Measurements from ENCODE around the gene KLC1.
"Not testable (repeated sequence)": the region's sequence is repeated elsewhere in the genome, so short reads cannot be mapped to it uniquely, and the experiment has no call there.

The KLC1 gene

DNA sequence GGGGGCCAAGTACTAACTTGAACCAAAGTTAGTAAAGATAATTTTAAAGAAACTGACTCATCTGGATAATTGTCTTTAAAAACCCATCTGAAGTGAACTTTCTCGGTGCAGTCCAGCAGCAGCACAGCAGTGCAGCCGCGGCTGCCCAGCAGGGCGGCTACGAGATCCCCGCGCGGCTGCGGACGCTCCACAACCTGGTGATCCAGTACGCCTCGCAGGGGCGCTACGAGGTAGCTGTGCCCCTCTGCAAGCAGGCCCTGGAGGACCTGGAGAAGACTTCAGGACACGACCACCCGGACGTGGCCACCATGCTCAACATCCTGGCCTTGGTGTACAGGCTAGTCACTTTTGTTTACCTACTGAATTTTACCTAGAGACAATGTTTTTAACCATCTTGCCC lies 33.6 kb downstream of the KLC1 start:
- DNase-seq: no peak

DNA sequence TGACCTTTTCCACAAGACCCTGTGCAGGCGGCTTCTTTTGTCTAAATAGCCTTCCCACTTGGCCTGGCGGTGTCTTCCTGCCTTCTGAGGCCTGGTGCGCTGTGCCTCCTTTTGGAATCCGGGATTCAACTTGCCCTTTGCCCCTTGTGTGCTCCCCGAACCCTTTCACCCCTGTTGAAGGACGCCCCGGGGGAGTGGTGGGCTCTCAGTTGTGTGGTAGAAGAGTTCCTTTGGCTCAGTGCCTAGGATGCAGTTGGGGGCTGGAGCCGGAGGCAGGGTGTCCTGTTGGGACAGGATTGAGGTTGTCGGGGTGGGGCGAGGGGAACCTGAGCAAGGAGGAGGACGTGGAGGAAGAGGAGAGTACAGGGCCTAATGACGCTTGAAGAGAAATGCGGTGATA lies 34.5 kb downstream of the KLC1 start:
- no peak for DNase-seq

DNA sequence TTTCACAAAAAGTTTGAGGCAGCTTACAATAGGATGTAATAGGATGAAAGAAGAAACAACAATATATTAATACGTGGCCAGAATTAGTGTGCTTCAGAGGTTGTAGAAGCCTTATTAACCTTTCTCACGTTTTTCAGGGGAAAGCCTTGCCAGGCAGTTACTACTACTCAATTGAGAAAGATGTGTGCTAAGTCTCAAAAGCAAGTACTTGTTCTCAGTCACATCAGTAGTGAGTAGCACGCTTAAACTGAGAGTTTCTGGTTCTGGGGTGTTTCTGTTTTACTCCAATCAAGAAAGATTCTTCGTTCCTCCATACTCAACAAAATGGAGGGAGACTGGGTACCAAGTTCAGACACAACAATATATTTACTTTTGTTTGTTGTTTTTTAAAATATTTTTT lies 38.7 kb downstream of the KLC1 start:
- no peak for DNase-seq

DNA sequence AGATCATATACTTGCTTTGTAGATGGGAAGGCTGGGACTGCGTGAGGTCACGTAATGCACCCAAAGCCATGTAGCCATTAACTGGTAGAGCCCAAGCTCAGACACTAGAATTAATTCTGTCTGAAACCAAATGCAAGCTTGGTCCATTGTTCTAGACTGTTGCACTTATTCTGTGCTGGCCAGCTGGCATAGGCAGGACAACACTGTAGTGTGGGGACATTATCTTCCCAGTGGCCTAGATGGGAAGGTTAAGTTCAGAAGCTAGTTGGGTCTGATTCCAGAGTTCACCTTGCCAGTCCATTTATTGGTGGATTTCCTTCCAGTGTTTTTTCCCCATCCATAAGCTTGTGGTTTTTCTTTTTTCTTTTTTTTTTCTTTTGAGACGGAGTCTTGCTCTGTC lies 39.1 kb downstream of the KLC1 start:
- DNase-seq: no peak

DNA sequence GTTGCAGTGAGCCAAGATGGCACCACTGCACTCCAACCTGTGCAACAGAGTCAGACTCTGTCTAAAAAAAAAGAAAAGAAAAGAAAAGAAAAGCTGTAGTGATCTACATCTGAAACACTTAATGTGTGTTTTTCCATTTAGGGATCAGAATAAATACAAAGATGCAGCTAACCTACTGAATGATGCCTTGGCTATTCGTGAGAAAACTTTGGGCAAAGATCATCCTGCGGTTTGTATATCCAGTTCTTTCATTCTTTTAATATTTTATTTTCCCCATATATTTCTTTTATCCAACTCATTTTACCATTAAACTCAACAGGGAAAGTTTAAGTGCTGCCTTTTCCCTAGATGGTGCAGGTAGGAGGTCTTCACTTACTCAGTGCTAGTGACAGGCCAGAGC lies 40.4 kb downstream of the KLC1 start:
- DNase-seq: no peak

DNA sequence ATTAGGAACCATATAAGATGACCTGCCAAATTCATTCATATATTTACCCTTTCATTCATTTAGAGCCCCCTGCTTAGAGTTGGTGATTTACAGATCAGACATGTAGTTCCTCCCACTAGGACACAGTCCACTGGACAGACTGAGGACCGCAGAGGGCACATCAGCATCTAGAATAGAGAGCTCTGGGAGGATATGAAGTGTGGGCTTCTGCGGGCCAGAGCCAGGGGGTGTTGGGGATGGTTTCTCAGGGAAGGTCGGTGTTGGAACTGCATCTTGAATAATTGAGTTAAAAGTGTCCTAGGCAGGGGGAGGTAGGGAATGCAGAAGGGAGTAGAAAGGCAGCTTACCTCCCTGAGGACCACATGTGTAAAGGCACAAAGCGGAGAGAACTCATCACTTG lies 42.9 kb downstream of the KLC1 start:
- no peak for DNase-seq

DNA sequence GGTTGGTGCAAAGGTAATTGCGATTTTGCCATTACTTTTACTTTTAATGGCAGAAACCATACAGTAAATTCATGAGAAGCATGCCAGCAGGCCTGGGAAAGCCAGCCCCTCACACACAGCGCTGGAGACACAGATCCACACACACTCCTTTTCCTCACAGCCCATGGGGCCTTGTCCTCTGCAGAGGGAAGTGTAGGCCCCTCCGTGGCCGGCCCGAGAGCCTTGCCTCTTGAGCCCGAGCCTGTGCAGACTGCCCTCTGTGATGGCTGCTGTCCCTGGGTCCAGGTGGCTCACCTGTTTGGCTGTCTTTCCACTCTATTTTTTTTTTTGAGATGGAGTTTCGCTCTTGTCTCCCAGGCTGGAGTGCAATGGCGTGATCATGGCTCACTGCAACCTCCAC lies 46.9 kb downstream of the KLC1 start:
- DNase-seq: no peak

DNA sequence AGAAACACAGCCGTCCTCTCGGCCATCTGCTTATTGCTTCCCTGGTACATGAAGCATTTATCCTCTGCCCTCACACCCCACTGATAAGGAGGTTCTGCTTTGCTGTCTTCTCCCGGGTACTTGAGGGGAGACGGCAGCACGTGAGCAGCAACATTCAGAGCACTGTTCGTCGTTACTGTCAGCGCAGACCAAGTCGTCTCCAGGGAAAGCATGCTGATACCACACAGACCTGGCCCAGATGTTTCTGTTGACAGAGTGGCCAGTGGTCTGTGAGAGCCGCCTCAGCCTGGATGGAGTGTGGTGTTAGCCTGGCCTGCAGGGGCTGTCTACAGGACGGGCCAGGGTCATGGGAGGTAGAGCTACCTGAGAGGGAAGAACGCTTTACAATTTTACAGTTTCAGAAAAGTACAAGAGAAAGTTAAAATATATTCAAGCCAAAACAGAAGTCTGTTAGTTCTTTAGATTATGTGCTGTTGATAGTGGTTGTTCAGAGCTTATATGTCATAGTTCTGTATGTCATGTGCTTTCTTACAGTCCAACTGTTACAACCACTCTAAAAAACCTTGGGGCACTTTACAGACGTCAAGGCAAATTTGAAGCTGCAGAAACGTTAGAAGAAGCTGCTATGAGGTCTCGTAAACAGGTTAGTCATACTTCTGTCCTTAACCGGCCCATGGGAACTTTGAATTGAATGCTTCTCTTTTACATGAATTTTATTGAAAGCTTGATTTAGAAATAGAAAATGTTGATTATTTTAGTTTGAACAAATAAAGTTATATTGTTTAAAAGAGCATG lies 48.1 kb downstream of the KLC1 start:
- DNase-seq: no peak

DNA sequence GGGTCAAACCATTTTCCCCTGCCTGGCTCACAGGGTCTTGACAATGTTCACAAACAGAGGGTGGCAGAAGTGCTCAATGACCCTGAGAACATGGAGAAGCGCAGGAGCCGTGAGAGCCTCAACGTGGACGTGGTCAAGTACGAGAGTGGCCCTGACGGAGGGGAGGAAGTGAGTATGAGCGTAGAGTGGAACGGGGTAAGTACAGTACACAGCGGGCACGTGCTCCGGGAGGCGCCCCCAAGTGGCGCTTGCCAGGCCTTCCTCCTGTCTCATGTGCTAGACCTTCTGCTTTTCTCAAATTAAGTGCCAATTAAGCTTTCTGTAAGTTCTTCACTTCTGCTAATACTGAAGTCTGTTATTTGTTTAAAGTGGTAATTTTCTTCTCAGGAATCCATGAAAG lies 50.3 kb downstream of the KLC1 start:
- DNase-seq: no peak

DNA sequence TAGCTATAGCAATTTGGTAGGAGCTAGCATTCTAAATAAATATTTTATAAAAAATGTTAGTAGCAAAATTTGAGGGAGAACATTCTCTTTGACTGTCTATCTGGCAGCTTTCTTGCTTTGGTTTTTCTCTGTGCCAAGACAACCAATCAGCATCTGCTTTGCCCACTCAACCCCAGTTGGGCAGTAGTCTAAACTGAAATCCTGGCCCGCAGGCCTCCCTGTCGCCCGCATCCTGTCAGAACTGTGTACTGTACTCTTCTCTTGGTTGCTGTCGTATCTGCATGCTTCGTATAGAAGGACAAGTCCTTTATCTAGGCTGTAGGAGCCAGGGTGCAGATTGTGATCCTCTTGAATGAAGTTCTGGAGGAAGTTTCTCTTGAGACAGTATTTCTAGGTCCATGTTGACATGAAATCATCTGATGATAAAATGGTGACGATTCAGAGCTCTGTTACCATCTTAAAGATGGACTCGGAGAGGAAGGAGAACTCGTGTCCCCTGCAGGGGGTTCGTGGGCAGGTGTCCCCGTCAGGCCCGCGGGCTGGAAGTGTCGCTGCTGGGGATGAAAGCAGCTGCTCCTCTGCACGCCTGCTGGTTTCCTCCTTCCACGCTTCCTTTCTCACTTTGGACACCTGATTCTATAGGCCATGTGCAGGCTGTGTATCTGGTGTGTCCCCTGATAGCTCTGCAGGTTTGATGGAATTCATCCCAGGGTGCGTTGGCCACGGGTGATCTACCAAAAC lies 51.6 kb downstream of the KLC1 start:
- DNase-seq: no peak

DNA sequence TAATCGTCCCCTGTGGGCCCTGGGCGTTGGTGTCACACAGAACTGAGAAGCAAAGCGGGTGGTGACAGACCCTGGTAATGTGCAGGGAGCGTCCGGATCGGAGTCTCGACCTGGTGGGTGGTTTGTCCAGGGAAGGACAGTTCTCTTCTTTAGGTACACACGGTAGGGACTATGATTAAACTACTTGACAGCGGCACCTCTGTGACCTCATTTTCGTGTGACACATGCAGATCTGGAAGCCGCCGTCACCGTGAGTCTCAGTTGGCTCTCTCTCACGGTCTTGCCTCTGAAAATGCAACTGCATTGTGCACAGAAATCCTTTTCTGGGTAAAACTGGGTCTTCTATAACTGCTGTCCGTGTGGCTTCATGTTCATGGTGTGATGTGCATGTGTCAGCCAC lies 54.1 kb downstream of the KLC1 start:
- DNase-seq: no peak

DNA sequence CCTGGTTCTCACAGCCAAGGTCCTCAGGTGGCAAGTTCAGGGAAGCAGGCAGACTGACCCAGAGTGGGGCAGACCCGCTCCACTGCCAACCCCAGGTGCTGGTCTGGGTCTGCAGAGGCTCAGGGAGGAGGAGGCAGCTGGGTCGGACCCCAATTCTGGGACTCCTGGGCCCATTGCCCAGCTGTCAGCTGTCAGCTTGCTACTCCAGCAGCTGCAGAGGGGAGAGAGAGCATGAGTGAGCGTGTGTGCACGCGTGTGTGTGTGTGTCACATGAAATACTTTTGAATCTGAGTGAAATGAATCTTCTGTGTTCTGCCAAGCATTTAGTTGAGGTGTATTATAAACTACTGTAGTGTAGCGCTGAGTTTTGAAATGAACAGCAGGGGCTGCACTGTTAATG lies 55.5 kb downstream of the KLC1 start:
- DNase-seq: no peak

DNA sequence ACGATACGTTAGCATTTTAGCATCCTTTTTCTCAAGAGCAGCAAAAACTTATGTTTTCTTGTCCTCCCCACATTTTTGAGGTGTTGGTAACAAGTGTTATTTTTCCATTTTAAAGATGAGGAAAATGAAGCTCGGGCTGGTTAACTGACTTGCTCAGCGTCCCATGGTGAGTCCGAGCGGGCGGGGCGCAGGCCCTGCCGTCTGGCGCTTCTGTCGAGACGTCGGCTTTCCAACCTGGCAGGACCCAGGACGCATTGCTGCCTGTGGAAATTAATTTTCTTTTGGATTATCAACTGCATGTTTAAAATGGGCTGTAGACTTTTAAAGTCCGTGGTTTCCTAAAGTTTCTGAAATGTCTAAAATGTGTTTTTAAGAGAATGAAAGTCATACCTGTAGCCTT lies 55.9 kb downstream of the KLC1 start:
- DNase-seq: no peak

DNA sequence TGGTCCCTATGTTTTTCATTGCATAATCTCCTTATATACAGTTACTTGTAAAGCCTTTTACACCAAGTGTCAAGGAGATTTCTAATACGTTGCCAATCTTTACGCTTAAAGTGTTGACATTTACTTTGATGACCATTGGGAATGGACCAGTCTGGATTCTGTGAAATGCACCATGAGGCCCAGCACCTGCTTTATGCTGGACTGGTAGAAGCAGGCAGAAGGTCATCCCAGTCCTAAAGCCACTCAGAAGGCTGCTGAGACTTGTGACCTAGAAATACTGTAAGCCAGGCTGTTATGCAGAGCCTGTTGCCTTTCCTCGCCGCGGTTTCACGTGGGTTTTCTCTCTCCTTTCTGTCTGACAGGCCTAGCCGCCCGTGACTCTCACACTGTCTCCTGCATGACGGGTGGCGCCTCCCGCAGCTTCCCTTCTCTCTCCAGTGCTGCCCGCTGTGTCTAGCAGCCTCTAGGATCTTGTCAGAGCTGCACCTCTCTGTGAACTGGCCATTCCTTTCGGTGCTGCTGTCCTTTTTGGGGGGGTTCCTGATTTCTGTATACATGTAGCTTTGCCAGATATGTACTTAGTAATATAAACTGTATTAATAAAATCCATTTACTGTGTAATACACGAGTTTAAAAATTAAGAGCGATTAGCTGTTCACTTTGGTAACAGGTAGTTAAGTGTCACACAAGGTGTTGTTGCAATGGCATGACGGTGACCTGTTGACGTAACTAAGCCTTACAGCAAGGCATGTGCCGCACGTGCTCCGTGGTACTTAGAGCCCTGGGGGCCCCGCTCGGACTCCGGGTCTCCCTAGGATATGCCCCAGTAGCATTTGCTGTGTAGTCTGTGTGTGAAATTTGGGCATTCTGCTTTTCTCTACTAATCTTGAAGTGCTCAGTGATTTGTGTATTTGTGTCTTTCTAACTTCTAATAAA lies 56.5 kb downstream of the KLC1 start:
- DNase-seq: no peak

DNA sequence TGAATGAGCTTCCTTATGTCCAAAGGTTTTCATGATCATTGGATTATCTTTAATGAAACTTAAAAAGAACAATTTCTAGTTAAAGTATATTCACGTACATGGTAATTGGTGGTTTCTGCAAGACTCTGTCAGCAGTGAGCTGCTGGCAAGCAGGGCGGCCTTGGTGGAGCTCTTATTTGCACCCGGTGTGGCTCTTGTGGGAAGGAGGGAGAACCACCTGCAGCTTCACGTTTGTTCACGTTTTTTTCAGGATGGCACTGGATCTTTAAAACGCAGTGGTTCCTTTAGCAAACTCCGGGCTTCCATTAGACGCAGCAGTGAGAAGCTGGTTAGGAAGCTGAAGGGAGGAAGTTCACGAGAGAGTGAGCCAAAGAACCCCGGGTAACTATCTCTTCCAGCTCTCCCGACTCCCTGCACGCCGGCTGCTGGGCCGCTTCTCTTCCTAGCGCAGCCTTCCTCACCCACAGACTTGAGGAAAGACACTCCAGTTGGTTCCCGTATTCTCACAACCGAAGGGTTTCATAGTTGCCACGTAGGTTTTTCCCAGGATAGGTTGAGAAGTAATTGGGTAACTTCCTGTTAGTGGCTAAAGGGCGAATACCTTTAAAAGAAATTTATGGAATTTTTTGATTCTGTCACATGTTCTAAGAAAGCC lies 57.9 kb downstream of the KLC1 start:
- no peak for DNase-seq

DNA sequence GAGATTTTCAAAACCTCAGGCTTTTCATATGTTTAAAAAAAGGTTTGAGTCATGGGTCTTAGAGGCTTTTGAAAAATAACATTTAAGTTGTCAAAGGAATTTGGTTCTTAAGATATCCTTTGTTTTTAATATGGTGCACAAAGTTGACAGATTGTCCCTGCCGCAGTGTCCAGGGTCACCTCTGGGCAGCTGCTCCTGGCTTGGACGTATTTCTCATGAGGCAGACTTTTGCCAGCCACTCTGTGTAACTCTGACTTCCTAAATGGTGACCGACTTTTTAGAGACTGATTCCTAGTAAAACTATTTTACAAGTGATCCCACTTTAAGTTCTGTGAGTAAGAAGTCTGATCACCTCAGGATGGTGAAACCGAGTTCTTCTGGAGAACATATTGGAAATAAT lies 58.7 kb downstream of the KLC1 start:
- DNase-seq: no peak

DNA sequence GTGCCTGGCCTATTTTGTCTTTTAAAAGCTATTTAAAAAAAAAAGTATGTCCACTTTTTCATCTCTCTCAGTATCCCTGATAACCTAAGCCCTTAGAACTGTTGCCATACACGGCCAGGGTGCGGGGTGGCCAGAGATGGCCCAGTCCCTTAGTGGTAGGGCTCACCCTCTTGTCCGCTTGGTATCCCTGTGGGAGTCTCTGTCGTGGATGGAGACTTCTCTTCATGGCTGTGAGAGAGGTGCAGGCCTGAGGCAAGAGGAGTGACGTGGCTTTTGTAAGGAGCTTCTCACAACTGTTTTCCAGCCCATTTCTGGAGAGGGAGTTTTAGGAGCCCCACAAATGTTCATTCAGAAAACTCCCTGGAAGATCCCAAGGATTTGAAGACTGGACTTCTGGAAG lies 59.4 kb downstream of the KLC1 start:
- no peak for DNase-seq

DNA sequence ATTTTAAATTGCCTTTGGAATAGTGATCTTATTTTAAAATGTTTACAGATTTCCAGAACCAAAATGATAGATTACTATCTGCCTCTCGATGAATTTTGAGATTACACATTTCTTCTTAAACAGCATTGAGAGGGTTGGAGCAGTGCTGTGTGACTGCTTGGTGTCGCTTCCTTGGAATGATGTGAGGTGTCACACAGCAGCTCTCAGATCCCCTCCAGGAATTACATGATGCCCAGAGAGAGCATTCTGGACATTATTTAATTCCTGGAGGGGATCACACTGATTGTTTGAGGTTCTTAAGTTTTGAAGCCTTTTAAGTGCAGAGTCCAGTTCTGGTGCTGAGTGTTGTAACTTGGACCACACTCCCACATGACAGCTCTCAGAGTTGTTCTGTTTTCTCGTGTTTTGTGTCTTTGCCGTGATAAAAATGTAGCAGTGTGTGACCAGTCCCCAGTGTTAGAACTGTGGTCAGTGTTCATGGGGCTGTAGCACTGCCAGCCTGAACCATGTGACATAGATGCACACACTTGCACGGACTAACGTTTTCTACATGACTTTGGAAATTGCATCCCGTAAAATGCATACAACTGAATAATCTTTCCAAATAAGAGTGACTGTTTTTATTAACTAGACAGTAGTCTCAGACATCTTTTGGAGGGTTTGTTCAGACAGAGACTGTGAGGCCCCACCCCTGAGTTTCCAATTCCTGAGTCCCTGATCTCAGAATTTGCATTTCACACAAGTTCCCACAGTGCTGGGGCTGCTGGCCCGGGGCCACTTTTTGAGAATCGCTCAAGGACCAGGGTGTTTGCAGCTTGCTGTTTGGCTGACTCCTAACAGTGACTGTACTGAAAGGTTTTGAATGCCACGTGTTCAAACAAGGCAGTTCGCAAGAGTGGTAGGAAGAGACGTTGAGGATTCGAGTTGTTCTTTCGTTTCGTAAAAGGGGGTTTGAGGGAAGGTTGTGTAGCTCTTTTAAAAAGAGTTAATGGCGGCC lies 60.2 kb downstream of the KLC1 start:
- no peak for DNase-seq

DNA sequence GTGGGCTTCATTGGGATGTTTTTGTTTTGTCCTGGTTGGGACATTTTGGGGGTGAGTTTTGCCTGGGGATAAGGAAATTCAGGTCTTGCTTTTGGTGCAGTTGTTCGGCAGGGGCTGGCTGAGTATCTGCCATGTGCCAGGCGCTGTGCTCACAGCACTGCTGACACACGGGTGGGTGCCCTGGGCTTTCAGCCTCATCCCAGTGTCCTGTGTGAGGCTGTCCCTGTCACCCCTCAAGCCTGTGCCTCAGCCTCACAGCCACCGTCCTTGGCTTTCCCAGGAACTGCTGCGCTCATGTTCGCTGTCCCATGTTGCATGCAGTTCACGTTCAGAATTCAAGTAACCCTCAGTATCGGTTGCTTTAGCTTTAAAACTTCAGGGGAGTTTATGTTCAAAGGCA lies 61.3 kb downstream of the KLC1 start:
- DNase-seq: no peak

DNA sequence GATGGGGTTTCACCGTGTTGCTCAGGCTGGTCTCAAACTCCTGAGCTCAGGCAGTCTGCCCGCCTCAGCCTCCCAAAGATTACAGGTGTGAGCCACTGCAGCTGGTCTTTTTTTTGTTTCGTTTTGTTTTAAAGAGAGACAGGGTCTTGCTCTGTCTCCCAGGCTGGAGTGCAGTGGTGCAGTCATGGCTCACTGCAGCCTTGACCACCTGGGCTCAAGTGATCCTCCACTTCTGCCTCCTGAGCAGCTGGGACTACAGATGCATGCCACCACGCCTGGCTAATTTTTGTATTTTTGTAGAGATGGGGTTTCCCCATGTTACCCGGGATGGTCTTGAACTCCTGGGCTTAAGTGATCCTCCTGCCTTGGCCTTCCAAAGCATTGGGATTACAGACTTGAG lies 62.6 kb downstream of the KLC1 start:
- DNase-seq: not testable (repeated sequence)

DNA sequence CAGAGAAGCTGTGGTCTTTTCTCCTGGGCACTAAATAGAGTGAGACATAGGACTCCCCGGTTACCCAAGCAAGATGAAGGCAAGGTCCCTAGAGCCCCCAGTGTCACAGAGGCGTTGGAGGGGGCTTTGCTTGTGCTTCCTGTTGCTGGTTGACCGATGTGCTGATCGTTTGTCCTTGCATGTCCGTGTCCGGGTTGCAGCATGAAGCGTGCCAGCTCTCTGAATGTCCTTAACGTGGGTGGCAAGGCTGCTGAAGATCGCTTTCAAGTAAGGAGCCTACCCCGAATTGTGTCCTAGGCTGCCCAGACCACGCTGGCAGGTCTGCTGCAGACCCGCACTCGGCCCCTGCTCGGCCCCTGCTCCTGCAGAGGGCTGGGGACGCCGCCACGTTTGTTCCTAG lies 63.1 kb downstream of the KLC1 start:
- DNase-seq: no peak

DNA sequence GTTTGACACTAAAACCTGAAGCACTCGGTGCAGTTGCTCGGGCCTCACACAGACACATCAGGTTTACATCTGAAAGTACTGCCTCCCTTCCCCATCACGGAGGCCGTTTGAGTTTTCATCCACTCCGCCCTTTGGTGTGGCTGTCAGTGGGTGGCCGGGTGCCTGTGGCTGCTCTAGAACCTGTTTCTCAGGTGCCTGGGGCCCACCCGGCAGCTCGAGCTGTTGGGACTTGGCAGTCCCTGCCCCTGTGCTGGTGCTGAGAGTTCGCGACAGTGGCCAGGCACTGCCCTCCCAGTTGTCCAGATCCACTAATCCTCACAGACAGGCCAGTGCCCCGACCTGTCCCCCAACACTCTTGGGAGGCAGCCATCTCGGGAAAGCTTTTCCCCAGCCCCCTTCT lies 63.9 kb downstream of the KLC1 start:
- DNase-seq: no peak

Data from NCI-H1436 (cell line).